ENCODE measurements around the gene NADSYN1. TPM values are rescaled to one million over a fixed set of nuclear protein-coding genes. Genes with fewer than 3 reads are reported as not detected.

NADSYN1 gene
- total RNA-seq, 1 experiment from 2014 or later, result 45.1 TPM

- no peak for TF ChIP-seq SOX15 (CRISPR knock-in tag; IDR thresholded peaks at IDR 0.05)
- TF ChIP-seq OVOL2 (CRISPR knock-in tag; IDR thresholded peaks at IDR 0.05; ENCODE audit: borderline replicate concordance), result no peak
These were observed 10.9 kb upstream of the NADSYN1 start (continued) for GRCh38 chr11:71442123-71442522.

GRCh38 chr11:71442880-71443279 is 10.1 kb upstream of the NADSYN1 start:
- Mint-ChIP-seq H3K9me3 (peaks cover 7% of the 10 kb centered on the region), H3K4me3 (no peak overlapping the region), H3K36me3 (peaks cover 80% of the 10 kb centered on the region), H3K27me3 (ENCODE audit: low read depth) (no peaks in the 10 kb centered on the region), H3K27ac (no peak overlapping the region), H3K4me1 (peaks cover 20% of the 10 kb centered on the region)
- ChIA-PET CTCF (no interaction called here), POLR2A (interaction anchor here (0.6 kb wide), 1 partner anchor 1536 kb away, joined by 3 read pairs; no protein-coding TSS in a partner anchor)
- no peak for ATAC-seq
- no peak for DNase-seq (ENCODE audit: low spot score)
- no peak for TF ChIP-seq ATF3 (CRISPR knock-in tag; conservative IDR thresholded peaks at IDR 0.05)
- no peak for TF ChIP-seq ZNF138 (CRISPR knock-in tag; conservative IDR thresholded peaks at IDR 0.05)
- TF ChIP-seq CBFB (CRISPR knock-in tag; IDR thresholded peaks at IDR 0.05; ENCODE audit: low read depth), result no peak
- no peak for TF ChIP-seq AFF4 (CRISPR knock-in tag; IDR thresholded peaks at IDR 0.05; ENCODE audit: borderline replicate concordance)
- no peak for TF ChIP-seq NR3C1 (CRISPR knock-in tag; conservative IDR thresholded peaks at IDR 0.05; ENCODE audit: low read depth)
- no peak for TF ChIP-seq ZNF532 (CRISPR knock-in tag; IDR thresholded peaks at IDR 0.05; ENCODE audit: borderline replicate concordance)
- TF ChIP-seq AR (CRISPR knock-in tag; IDR thresholded peaks at IDR 0.05), result no peak

- Mint-ChIP-seq H3K27me3 (ENCODE audit: low read depth) (no peaks in the 10 kb centered on the region), H3K27ac (no peak overlapping the region), H3K4me1 (peaks cover 20% of the 10 kb centered on the region), H3K9me3 (peaks cover 7% of the 10 kb centered on the region), H3K36me3 (peaks cover 70% of the 10 kb centered on the region), H3K4me3 (no peak overlapping the region)
- no peak for DNase-seq (ENCODE audit: low spot score)
- ATAC-seq, result no peak
- POLR2A ChIA-PET, result no interaction called here
- CTCF ChIA-PET, result interaction anchor here (0.7 to 1.0 kb wide), 2 partner anchors 9 to 323 kb away, joined by 3 to 4 read pairs; partner anchors contain the start of gene NADSYN1
- TF ChIP-seq NR3C1 (CRISPR knock-in tag; conservative IDR thresholded peaks at IDR 0.05; ENCODE audit: low read depth) (no peak), ZNF281 (CRISPR knock-in tag; IDR thresholded peaks at IDR 0.05) (no peak), TCF7 (CRISPR knock-in tag; IDR thresholded peaks at IDR 0.05; ENCODE audit: low read depth) (no peak), GRHL2 (CRISPR knock-in tag; IDR thresholded peaks at IDR 0.05; ENCODE audit: insufficient replicate concordance, severe bottlenecking) (no peak), MXD4 (CRISPR knock-in tag; IDR thresholded peaks at IDR 0.05; ENCODE audit: borderline replicate concordance) (no peak), RORB (CRISPR knock-in tag; IDR thresholded peaks at IDR 0.05) (no peak), E2F5 (CRISPR knock-in tag; IDR thresholded peaks at IDR 0.05) (no peak), SOX15 (CRISPR knock-in tag; IDR thresholded peaks at IDR 0.05) (no peak), NFATC4 (CRISPR knock-in tag; IDR thresholded peaks at IDR 0.05) (no peak), FOXP1 (CRISPR knock-in tag; IDR thresholded peaks at IDR 0.05; ENCODE audit: borderline replicate concordance) (no peak)
These were observed 9.1 kb upstream of the NADSYN1 start for GRCh38 chr11:71443736-71444445.

Measured in WTC11 (cell line).